ENCODE measurements around the gene MAGI2. TPM values are rescaled to one million over a fixed set of nuclear protein-coding genes. Genes with fewer than 3 reads are reported as not detected.

Gene MAGI2
- total and polyA plus RNA-seq, 4 donors = 0.37 to 4.1 (median 1.4) TPM

- no peak for TF ChIP-seq TAF1 (conservative IDR thresholded peaks at IDR 0.05)
- TF ChIP-seq FOXA2 (IDR thresholded peaks at IDR 0.05) = no peak
- no peak for DNase-seq (ENCODE audit: low spot score)
Measured at GRCh38 chr7:78535655-78536054, 917.8 kb downstream of the MAGI2 start.

GRCh38 chr7:78530351-78530750 is 923.1 kb downstream of the MAGI2 start:
- no peaks in the 10 kb centered on the region for H3K9me3 ChIP-seq (ENCODE audit: control insufficient read depth in 4 of 4, low read length in 3 of 4)
- H3K4me3 ChIP-seq (ENCODE audit: low read depth in 1 of 3, low read length in 3 of 3) = no peak overlapping the region
- DNase-seq (ENCODE audit: low spot score) = no peak
- H3K9ac ChIP-seq (ENCODE audit: low read depth in 1 of 2, low read length in 2 of 2) = no peak overlapping the region
- H3K27me3 ChIP-seq (ENCODE audit: control insufficient read depth in 4 of 4, insufficient read depth in 4 of 4, low read length in 3 of 4) = no peaks in the 10 kb centered on the region
- H3K27ac ChIP-seq (ENCODE audit: low read depth in 1 of 2, low read length in 2 of 2) = no peak overlapping the region
- no peak for TF ChIP-seq ATF3 (IDR thresholded peaks at IDR 0.05)
- no peak for TF ChIP-seq FOXA2 (IDR thresholded peaks at IDR 0.05)
- TF ChIP-seq HNF4G (IDR thresholded peaks at IDR 0.05) = no peak
- TF ChIP-seq REST (IDR thresholded peaks at IDR 0.05) = no peak
- TF ChIP-seq TAF1 (conservative IDR thresholded peaks at IDR 0.05) = no peak
- TF ChIP-seq RXRA (IDR thresholded peaks at IDR 0.05) = no peak
- TF ChIP-seq JUND (IDR thresholded peaks at IDR 0.05) = no peak
- no peak for TF ChIP-seq EGR1 (IDR thresholded peaks at IDR 0.05; ENCODE audit: low read depth in 2 of 2)
- no peak for TF ChIP-seq HNF4A (conservative IDR thresholded peaks at IDR 0.05)
- no peak for TF ChIP-seq GABPA (IDR thresholded peaks at IDR 0.05 in 1 of 2, conservative IDR thresholded peaks at IDR 0.05 in 1 of 2)
- TF ChIP-seq RAD21 (IDR thresholded peaks at IDR 0.05) = no peak
- TF ChIP-seq ZBTB33 (IDR thresholded peaks at IDR 0.05) = no peak
- no peak for TF ChIP-seq FOXA1 (IDR thresholded peaks at IDR 0.05)
- no peak for TF ChIP-seq YY1 (IDR thresholded peaks at IDR 0.05)
- TF ChIP-seq NR2F2 (IDR thresholded peaks at IDR 0.05) = no peak
- TF ChIP-seq CTCF (IDR thresholded peaks at IDR 0.05; ENCODE audit: low read depth, low read length, missing input control) = no peak
- no peaks in the 10 kb centered on the region for H3K36me3 ChIP-seq (ENCODE audit: control insufficient read depth in 4 of 4, insufficient read depth in 3 of 4, low read depth in 1 of 4, low read length in 3 of 4)
- H3K4me1 ChIP-seq (ENCODE audit: control insufficient read depth in 4 of 4, insufficient read depth in 4 of 4, low read length in 3 of 4) = no peaks in the 10 kb centered on the region
- WGBS = 78% methylated on average over 4 of the region's 4 CpGs

More at GRCh38 chr7:78535655-78536054, 917.8 kb downstream of the MAGI2 start:
- no peak overlapping the region for H3K9ac ChIP-seq (ENCODE audit: low read depth in 1 of 2, low read length in 2 of 2)
- H3K9me3 ChIP-seq (ENCODE audit: control insufficient read depth in 4 of 4, low read length in 3 of 4) = no peaks in the 10 kb centered on the region
- H3K4me1 ChIP-seq (ENCODE audit: control insufficient read depth in 4 of 4, insufficient read depth in 4 of 4, low read length in 3 of 4) = no peaks in the 10 kb centered on the region
- no peaks in the 10 kb centered on the region for H3K36me3 ChIP-seq (ENCODE audit: control insufficient read depth in 4 of 4, insufficient read depth in 3 of 4, low read depth in 1 of 4, low read length in 3 of 4)
- H3K27me3 ChIP-seq (ENCODE audit: control insufficient read depth in 4 of 4, insufficient read depth in 4 of 4, low read length in 3 of 4) = no peaks in the 10 kb centered on the region
- WGBS = 84% methylated on average over 7 of the region's 7 CpGs
- H3K4me3 ChIP-seq (ENCODE audit: low read depth in 1 of 3, low read length in 3 of 3) = no peak overlapping the region
- no peak overlapping the region for H3K27ac ChIP-seq (ENCODE audit: low read depth in 1 of 2, low read length in 2 of 2)

All from liver (tissue), 9 donors.